KBM-7 (cell line): ENCODE data around the gene NUDT14.

Experiments
- DNase-seq: peaks from one replicate; pipeline ENCODE4 v3.0.0-alpha.2; 2015
- in situ Hi-C: fragments of 300-500 bp; cut with MboI; formaldehyde crosslinking; loops from 2 replicates; pipeline ENCODE4 v1.14.3; 2020; ENCODE audit warnings: low sequenced_read_pairs, low pct_unique_long_range_greater_than_20kb, mixed read lengths

The NUDT14 gene

DNA sequence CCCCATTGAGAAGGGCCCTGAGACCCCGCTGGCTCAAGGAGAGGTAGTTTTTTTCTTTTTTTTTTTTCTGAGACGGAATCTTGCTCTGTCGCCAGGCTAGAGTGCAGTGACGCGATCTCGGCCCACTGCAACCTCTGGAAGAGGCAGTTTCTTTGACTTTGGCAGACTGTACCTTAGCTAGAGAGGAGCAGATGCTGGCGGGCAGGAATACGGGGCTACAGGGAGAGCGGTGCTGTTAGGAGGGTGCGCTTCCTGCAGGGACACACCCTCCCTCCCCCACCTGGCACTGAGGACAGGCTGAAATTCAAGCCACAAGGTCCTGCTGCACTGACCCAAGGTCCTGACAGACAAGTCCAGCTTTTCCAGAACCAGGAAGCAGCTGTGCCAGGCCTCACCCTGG lies 32.2 kb upstream of the NUDT14 start:
- DNase-seq = no peak
- in situ Hi-C loops = no loop called here

DNA sequence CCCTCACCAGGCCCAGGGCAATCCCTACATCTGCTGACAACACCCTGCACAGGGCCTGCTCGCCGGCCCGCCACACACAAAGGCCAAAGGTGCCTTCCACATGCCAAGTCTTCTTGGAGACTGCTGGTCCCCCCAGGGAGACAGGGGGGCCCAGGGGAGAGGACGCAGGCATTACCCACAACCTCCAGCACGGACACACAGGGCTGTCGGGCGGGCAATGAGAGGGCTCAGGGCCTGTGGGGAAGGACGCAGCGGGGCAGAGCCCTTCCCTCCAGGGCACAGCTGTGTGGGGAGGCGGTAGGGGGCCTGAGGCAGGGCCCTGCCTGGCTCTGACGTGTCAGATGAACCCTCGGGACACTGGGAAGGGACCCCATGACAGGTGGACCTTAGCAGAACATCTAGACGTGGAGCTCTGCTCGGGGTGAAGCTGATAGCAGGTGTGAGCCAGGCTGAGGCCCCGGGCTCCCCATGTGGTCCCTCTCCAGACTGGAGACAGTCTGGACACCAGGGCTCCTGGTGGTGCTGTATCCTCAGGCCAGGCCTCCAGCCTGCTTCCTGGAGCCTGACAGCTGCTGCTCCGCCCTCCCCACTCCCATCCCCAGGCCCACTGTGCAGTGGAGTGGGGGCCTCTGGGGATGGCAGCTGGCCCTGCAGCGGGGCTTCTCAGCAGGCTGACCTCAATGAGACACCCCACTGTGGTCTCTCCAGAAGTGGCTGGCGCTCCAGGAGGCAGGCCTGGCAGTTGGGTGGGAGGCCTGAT lies 31.6 kb upstream of the NUDT14 start:
- in situ Hi-C loops = no loop called here
- no peak for DNase-seq

DNA sequence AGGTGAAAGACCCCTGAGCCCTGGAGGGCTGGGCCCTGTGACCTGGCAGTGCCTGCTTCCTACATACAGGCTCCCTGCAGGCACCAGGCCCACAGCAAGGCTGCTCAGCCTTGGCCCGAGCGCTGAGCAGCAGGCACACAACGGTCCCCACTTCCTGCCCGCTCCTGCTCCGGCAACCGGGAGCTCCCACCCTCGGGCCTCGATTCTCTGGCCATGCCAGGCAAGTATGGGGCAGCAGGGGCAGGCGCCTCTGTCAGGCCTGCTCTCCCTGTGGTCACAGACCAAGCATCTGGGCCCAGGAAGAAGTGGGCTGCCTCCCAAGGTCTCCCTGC lies 30.6 kb upstream of the NUDT14 start:
- DNase-seq = no peak
- in situ Hi-C loops = no loop called here

DNA sequence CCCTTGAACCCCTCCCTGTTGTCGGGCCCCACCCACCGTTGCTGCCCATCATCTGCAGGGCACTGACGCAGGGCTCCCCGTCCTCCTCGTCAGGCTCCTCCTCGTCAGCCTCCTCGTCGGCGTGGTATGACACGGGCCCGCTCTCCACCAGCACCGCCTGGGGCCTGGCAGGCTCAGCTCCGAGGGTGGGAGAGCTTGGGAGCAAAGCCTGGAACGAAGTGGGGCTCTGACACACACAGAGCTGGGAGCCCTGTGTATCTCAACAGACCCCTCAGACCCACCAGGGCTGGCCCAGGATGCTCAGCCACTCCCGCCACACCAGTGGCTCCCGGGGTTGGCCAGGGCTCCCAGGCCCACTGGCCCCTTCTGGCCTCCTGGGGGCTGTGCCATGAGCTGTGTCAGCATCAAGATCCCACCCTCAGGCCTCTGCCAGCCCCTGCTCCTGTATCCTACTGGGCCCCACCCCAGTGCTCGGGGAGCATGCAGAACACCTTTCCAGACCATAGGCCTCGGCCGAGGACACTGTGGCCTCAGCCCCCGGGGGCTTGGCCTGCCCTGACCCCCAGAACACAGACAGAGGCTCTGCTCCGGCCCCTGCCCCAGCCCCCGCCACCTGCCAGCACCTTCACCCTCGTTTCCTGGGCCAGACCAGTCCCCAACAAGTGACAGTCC lies 30.1 kb upstream of the NUDT14 start:
- no peak for DNase-seq
- in situ Hi-C loops = no loop called here

DNA sequence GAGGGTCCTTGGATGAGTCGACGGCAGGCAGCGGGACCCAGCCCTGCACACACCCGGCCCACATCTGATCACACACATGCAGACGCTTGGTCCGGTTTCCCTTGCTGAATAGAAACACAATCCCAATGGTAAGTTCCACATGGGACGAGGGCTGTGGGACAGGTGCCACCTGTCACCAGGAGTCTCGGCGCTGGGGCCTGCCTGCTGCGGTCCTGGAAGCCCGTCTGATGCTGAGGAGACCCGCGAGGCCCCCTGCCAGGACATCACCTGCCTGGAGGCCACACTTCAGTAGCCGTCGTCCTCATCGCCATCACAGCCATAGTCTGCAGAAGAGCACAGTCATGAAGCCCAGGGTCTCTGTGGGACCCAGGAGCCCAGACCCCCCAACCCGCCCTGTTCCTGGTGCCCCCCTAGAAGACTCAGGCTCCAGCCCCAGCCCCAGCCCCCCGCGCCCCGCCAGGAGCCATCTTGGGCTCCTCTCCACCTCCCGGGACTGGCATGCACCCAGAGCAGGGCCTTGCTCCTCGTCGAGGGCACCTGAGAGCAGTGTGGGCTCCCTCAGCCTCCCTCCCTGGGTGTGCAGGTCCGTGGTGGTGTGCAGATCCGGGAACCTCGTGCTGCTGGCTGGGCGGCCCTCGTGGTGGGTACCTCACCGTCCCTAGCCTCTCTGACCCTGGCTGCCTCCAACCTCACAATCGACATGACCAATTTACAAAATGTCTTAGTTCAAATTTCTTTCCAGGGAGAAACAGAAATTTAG lies 29.3 kb upstream of the NUDT14 start:
- no peak for DNase-seq
- in situ Hi-C loops = no loop called here

DNA sequence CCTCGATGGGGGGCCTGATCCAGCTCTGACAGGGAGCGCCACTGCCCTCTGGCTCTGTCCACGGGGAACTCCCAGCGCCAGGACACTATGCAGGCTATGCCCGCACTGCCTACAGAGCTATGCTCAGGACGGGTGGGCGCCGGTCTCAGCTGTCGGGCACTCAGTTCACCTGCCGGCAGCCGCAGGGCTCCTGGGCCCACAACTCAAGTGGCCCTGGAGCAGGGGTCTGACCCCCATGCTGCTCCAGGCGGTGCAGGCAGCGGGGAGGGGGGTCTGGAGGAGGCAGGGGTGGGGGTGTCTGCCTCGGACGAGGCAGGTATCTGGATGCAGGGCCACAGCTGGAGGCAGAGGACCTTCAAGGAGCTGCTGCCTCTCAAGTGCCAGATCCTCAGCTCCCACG lies 28.5 kb upstream of the NUDT14 start:
- no peak for DNase-seq
- in situ Hi-C loops = no loop called here

DNA sequence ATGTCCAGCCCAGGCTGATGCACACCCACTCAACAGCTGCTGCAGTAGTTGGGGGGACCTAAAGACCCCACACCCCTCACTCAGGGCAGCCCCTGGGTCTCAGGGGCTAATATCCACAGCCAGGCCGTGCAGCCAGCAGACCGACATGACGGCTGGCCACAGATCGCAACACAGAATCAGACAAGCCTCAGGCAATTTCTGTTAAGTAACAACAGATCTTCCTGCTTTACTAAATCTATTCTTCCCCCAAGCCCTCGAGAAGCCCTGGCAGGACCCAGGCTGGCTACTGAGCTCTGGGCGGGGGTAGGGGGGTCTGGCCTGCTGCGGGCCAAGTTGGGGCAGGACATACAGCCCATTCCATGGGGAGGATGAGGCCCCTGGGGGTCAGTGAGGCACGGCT lies 28.0 kb upstream of the NUDT14 start:
- in situ Hi-C loops = no loop called here
- no peak for DNase-seq

DNA sequence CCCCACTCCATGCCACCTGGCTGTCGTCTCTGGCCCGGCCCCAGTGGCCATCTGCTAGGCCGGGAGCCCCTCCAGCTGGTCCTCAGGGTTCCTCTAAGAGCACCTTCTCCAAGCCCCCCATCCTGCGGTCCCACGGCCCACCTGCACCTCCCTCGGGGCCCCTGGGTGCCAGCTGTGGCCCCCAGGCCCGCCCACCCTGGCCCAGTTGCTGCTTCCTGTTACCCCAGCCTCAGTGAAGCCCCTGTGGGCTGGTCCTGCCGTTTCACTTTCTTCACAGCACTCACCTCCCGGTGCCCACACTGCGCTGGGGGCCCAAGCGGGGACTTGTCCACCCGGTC lies 27.6 kb upstream of the NUDT14 start:
- DNase-seq = no peak
- in situ Hi-C loops = no loop called here

DNA sequence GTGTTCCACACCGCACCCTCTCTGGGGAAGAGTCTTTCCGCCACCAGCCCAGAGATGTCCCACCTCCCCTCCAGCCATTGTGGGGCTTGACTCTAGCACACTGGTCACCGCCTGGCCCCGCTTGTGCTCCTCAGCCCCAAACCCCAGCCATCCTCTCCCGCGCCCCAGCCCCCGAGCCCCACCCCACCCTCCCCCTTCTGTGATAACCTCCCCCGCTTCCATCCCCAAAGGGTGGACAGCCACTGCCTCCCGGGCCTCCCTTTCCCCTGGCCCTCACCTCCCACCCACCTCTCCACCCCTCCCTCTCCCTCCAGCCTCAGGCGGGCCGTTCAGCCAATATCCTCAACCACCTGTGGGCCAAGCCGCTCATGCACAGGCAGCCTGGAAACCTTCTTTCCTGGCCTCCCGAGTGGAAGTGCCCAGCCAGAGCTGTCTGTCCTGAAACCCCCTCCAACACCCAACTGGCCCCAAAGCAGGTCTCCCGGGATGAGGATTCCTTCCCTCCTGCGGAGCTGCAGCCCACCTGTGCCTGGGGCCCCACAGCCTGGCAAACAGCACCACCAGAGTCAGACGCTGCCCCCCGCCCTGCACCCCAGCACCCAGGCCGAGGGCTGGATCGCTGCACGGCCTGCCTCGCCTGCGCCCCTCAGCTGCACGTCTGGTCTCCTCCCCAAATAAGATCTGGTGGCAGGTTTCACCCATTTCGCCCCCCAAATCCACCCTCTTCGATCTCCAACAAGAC lies 27.1 kb upstream of the NUDT14 start:
- in situ Hi-C loops = no loop called here
- DNase-seq = no peak

DNA sequence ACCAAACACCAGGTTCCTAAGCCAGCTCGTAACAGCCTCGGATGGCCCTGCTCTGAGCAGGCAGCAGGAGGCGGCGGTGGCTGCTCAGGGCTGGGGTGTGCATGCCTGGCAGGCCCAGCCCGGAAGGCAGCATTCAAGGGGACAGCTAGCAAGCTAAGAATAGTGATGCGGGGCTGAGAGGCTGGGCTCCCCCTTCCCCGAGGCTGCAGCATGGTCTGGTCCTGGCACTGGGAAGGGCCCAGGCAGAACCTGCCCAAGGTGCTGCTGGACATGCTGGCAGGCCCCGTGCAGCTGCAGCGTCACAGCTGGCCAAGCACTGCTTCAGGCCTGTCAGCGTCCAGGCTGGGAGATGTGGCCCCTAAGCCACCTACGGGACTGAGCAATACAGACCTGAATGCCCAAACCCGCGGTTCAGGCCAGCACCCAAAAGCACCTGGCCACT lies 26.4 kb upstream of the NUDT14 start:
- no peak for DNase-seq
- in situ Hi-C loops = no loop called here

DNA sequence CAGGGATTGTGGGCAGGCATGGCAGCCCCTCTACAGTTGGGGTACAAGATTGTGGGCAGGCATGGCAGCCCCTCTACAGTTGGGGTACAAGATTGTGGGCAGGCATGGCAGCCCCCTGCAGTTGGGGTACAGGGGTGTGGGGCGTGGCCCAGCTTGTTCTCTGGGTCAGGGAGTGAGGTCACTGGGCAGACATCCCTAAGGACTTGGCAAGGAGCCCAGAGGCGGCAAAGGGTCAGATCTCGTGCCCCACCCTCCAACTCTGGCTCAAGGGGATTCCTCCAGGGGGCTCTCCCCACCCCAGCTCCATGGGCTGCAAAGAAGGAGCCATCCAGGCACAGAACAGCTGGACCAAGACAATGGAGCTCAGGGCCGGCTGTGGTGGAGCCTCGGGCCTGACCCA lies 25.8 kb upstream of the NUDT14 start:
- DNase-seq = no peak
- in situ Hi-C loops = no loop called here

DNA sequence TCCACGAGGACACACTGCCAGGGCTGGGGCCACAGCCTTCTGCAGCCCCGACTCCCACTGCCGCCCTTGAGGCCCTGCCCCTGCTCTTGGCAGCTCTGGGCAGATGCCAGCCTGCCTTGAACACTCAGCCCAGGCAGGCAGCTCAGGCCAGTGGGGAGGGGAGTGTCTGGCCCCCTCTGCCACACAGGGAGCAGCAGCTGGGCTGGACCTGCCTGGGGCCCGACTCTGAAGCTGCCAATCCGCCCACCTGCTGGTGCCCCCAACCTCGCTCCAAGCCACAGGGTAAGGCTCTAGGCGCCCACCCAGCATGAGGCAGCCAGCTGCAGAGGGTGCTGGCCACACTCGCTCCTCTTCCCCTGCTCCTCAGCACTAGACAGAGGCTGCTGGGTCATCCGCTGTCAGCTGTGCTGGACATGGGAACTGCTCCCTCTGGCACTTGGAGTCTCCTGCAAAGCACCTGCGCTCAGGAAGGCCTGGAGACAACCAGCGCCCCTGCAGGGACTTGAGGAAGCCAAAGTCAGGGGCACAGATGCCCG lies 24.6 kb upstream of the NUDT14 start:
- in situ Hi-C loops = no loop called here
- DNase-seq = no peak

DNA sequence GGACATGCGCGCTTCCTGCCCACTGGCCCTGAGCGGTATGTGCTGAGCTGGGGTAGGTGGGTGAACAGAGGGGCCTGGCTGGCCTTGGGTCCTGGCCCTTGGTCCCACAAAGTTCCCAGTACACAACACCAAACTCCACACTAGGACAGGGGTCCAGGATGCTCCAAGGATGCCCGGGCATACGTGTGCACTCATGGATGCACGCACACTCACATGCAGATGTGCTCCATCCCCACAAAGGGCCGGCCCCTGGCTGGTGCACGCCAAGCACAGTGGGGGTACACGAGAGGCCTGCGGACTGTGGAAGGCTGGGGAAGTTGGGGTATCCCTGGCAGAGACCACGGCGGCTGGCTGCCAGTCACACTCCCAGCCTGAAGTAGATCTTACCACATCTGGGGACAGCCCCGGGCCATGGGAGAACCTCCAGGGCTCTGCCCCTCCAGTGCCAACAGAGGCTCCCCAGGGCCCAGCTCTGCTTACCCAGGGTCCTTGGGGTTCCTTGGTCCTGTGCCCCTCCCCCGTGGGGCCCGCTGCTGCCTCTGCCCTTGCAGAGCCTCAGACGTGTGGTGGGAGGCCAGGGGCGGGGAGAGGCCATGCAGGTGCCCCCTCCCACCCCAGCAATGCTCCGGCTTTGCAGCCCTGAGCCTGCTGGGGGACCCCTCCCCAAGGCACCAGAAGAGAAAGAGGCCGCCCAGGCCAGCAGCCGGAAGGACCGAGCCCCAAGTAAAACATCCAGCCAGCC lies 24.0 kb upstream of the NUDT14 start:
- in situ Hi-C loops = no loop called here
- no peak for DNase-seq

DNA sequence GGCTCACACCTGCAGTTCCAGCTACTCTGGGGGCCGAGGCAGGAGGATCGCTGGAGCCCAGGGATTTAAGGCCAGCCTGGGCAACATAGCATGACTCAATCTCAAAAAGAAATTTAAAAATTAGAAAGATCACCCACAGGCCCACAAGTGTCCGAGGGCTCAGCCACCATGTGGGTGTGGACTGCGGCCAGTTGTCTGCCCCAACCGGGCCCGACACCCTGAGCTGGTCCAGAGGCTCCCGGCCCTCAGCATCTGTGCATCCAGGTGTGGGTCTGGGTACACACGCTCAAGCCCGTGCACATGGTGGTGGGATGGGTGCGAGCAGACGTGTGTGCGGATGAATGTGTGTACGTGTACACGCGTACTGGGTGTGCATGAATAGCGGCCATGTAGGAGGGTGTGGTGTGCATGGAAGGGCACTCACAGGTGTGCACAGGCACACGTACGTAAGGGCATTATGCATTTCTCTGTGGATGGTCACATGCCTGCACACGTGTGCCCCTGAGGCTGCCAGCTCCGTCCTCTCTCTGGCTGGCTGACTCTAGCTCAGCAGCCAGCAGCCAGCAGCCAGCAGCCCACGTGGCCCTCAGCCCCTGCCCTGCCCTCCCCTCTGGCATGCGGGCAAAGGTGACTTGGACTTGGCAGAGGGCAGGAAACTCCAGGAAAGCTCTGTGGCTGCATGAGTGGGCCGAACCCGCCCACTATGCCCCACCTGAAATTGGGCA lies 23.3 kb upstream of the NUDT14 start:
- DNase-seq = no peak
- in situ Hi-C loops = no loop called here

DNA sequence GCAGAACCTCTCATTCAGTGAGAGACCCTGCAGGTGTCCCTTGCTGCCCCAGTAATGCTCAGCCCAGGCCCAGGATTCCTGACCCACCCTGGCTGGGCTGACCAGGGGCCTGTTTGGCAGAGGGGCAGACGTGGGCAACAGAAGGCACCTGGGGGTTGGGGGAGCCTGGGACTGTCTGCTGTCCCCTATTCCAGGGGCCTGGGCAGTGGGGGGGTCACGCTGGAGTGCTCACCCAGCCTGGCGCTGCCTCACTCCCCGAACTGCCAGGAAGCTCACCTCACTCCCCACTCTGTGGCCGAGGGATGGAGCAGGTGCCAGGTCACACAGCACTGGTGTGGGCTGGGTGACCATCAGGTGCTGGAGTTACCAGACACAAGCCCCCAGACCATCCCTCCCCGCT lies 22.6 kb upstream of the NUDT14 start:
- no peak for DNase-seq
- in situ Hi-C loops = no loop called here

DNA sequence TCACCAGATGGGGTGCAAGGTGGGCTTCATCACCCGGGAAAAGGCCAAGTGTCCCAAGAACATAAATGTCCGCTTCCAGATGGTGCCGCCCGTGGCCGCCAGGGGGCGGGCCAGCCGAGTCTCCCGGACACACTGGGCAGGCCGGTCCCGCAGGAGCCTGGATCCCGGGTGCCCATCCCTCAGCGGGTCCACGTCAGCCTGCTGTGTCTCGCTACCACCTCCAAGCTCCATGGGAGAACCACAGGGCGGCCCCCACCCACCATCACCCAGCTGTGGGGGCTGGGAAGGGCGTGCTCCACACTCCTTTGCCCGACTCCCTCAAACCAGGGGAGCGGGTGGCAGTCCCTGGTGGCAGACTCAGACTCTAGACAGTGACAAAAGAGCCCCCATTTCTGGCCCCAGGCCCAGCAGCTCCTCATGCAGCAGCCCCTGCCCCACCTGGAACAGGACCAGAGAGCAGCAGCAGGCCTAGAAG lies 22.0 kb upstream of the NUDT14 start:
- in situ Hi-C loops = no loop called here
- peak; percentile 61 for DNase-seq

DNA sequence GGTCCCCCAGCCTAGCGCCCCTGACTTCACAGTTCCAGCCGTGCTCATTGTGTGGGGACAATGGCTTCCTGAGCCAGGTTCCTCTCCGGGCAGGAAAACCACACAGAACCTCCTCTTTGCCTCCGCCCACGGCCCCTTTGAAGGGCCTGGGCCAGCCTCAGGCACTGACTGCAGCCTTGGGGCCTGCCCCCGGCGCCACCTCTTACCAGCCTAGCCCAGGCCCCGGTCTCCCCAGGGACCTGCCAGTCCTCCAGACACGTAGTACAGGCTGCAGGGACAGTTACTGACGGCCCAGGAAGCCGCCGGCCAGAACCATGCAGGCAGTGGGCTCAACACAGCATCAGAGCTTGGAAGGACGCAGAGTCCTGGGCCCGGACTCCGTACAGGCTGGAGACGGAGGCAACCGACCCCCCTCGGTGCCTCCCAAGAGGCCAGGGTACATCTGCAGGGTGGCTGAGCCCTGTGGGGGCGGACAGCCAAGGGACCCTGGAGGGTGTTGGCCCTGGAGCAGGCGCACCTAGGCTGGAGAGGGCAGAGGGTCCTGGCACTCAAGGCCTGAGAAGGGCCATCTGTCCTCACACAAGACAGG lies 20.9 kb upstream of the NUDT14 start:
- in situ Hi-C loops = no loop called here
- DNase-seq = peak; percentile 85
